Transverse colon (tissue), 4 donors: Measurements from ENCODE around the gene AHNAK2. TPM values are rescaled to one million over a fixed set of nuclear protein-coding genes. Genes with fewer than 3 reads are reported as not detected.

Experiments
- DNase-seq: peaks from one replicate; pipeline ENCODE4 v3.0.0-alpha.2; 2019
- H3K27ac ChIP-seq, 4 donors: fragments of 200-600 bp; sonication (generic); 2 replicates each; pipeline ENCODE4 v1.5.1; 2016 to 2018; ENCODE audit warnings: inconsistent platforms in 4 of 4
- H3K27me3 ChIP-seq: fragments of 200-600 bp; sonication (generic); 2 replicates; pipeline ENCODE4 v1.5.1; 2017; ENCODE audit warnings: inconsistent platforms
- H3K36me3 ChIP-seq, 4 donors: fragments of 200-600 bp; sonication (generic); 2 replicates each; pipeline ENCODE4 v1.5.1; 2017 to 2019; ENCODE audit warnings: inconsistent platforms in 4 of 4
- H3K4me1 ChIP-seq, 4 donors: fragments of 200-600 bp; sonication (generic); 2 replicates each; pipeline ENCODE4 v1.5.1; 2017 to 2020; ENCODE audit warnings: inconsistent platforms in 4 of 4
- H3K4me3 ChIP-seq, 4 donors: fragments of 200-600 bp; sonication (generic); 1 replicate in 1 of 4; 2 replicates in 3 of 4; pipeline versions ENCODE4 v1.5.1 to v1.6.1; 2017 to 2019; ENCODE audit warnings: inconsistent platforms in 4 of 4
- H3K9me3 ChIP-seq, 2 donors: fragments of 200-600 bp; sonication (generic); 2 replicates each; pipeline ENCODE4 v1.5.1; 2017 to 2019; ENCODE audit warnings: inconsistent platforms in 2 of 2
- EP300 ChIP-seq: sonication (generic); formaldehyde crosslinking; IDR thresholded peaks from one replicate; pipeline ENCODE4 v1.6.1; 2017; ENCODE audit warnings: antibody characterized with exemption, low read depth
- POLR2A ChIP-seq: fragments of 450-650 bp; IDR thresholded peaks from one replicate; pipeline ENCODE4 v1.6.1; 2016; ENCODE audit warnings: antibody characterized with exemption, mild to moderate bottlenecking, moderate library complexity
- POLR2AphosphoS5 ChIP-seq, 3 donors: sonication (generic); formaldehyde crosslinking; IDR thresholded peaks; one replicate each; pipeline ENCODE4 v1.6.1; 2016; ENCODE audit warnings: antibody characterized with exemption in 3 of 3
- whole genome bisulfite sequencing, 2 donors: methylation state at CpG; one replicate each; pipeline ENCODE4 v1.1.5; 2018; ENCODE audit warnings: low coverage in 1 of 2; 5-methylcytosine and 5-hydroxymethylcytosine counted together
- in situ Hi-C, 4 donors: fragments of 200-750 bp; cut with MboI; loops; one replicate each; pipeline versions ENCODE4 v1.15.0 to v1.15.1; 2017; ENCODE audit warnings: low sequenced_read_pairs in 3 of 4, low pct_ligation_motif_present in 1 of 4, low pct_unique_long_range_greater_than_20kb in 1 of 4
- intact Hi-C: fragments of 100-400 bp; cut with DNase I; formaldehyde crosslinking; loops from one replicate; pipeline ENCODE4 v1.15.1; 2023; ENCODE audit warnings: low total_unique reads
- total RNA-seq, 4 donors: library from RNA; depleted of rRNA; stranded (reverse); fragments of >200 nt; gene quantifications; one replicate each; pipeline ENCODE4 v1.1.0, GENCODE V29; 2016
- TF ChIP-seq, protein P1 (sequence below), 5 experiments: fragments of 200-600 bp in 3 of 5; fragments of 450-650 bp in 2 of 5; sonication (generic) in 3 of 5; IDR thresholded peaks; 1 replicate in 2 of 5; 2 replicates in 3 of 5; pipeline ENCODE4 v1.5.1; 2016 to 2017; ENCODE audit warnings: antibody characterized with exemption in 5 of 5, inconsistent platforms in 3 of 5, mild to moderate bottlenecking in 2 of 5, moderate library complexity in 1 of 5

Gene AHNAK2
- total RNA-seq, 4 donors from 2014 or later: 19.4 to 75.2 (median 28.5) TPM

DNA sequence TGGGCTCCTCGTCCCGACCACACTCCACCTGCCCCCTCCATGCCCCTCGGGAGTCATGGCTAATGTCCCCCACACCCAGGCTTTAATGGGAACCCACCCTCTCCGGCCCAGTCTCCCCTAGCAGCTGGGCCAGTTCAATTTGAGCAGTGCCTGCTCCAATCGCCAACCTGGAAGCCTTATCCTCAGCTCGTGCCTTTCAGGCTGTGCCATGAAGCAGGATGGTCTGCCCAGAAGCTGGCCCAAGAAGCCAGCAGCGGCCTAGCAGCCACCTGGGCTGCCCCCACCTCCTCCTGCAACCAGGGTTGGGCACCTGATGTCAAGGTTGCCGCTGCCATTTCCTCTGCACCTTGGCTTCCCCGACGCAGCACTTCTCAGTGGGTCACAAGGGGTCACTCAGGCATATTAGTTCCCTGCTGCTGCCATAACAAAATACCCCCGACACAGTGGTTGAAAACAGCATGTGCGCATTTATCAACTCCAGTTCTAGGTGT is 5.1 kb upstream of the AHNAK2 start:
- Histone ChIP-seq H3K4me3 (no peak overlapping the region), H3K27ac (no peak overlapping the region), H3K9me3 (no peaks in the 10 kb centered on the region), H3K27me3 (peaks cover 11% of the 10 kb centered on the region), H3K4me1 (peaks cover 11 to 24% (median 18%) of the 10 kb centered on the region in 4 donors), H3K36me3 (no peaks in the 10 kb centered on the region)
- WGBS, 2 donors: 86% methylated on average over 12 of the region's 12 CpGs; no CpG with 5 or more reads in 1 of the 2 donors
- no peak for TF ChIP-seq EP300
- TF ChIP-seq POLR2A: no peak
- TF ChIP-seq POLR2AphosphoS5 (IDR thresholded peaks at IDR 0.05): no peak
- TF ChIP-seq, protein P1, sequence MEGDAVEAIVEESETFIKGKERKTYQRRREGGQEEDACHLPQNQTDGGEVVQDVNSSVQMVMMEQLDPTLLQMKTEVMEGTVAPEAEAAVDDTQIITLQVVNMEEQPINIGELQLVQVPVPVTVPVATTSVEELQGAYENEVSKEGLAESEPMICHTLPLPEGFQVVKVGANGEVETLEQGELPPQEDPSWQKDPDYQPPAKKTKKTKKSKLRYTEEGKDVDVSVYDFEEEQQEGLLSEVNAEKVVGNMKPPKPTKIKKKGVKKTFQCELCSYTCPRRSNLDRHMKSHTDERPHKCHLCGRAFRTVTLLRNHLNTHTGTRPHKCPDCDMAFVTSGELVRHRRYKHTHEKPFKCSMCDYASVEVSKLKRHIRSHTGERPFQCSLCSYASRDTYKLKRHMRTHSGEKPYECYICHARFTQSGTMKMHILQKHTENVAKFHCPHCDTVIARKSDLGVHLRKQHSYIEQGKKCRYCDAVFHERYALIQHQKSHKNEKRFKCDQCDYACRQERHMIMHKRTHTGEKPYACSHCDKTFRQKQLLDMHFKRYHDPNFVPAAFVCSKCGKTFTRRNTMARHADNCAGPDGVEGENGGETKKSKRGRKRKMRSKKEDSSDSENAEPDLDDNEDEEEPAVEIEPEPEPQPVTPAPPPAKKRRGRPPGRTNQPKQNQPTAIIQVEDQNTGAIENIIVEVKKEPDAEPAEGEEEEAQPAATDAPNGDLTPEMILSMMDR (IDR thresholded peaks at IDR 0.05): no peak
- DNase-seq: no peak
- intact Hi-C loops (no loop called here), in situ Hi-C loops (no loop called here)

DNA sequence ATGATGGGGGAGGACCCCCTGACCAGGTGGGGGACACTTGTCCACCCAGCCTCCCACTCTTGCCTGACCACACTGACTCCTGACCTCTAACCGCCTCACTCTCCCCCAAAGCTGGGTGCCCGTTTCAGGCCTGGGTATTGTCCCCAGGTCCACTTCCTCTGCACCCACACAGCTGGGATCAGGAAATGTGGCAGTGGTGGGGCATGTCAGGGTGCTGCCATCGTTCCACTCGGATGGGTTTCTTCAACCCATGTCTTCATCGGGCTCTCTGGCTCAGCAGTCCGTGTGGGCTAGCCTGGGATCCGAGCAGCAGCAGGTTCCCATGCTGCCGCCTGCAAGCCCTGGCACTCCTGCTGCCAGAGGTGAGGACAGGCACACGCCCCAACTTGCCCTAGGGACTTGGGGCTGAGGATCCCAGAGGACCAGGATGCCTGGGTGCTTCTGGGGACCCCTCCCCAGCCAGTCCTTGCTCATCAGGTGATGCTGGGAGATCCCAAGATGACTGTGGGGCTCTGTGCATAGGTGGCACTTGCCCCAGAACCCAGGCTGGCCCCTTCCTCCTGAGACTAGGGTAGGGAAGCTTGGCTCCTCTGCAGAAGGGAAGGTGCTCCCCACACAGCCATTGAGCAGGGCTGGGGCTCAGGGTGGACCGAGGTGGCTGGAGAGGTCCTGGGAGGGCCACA is 4.5 kb upstream of the AHNAK2 start:
- in situ Hi-C loops (no loop called here), intact Hi-C loops (no loop called here)
- Histone ChIP-seq H3K36me3 (no peaks in the 10 kb centered on the region), H3K9me3 (no peaks in the 10 kb centered on the region), H3K4me3 (no peak overlapping the region), H3K27ac (no peak overlapping the region), H3K4me1 (peaks cover 13 to 27% (median 22%) of the 10 kb centered on the region in 4 donors), H3K27me3 (peaks cover 14% of the 10 kb centered on the region)
- TF ChIP-seq POLR2A (no peak), POLR2AphosphoS5 (IDR thresholded peaks at IDR 0.05) (no peak), EP300 (no peak)
- TF ChIP-seq, protein P1 (IDR thresholded peaks at IDR 0.05): no peak
- no peak for DNase-seq
- 75% methylated on average over 9 of the region's 10 CpGs; no CpG with 5 or more reads in 1 of the 2 donors for WGBS, 2 donors

DNA sequence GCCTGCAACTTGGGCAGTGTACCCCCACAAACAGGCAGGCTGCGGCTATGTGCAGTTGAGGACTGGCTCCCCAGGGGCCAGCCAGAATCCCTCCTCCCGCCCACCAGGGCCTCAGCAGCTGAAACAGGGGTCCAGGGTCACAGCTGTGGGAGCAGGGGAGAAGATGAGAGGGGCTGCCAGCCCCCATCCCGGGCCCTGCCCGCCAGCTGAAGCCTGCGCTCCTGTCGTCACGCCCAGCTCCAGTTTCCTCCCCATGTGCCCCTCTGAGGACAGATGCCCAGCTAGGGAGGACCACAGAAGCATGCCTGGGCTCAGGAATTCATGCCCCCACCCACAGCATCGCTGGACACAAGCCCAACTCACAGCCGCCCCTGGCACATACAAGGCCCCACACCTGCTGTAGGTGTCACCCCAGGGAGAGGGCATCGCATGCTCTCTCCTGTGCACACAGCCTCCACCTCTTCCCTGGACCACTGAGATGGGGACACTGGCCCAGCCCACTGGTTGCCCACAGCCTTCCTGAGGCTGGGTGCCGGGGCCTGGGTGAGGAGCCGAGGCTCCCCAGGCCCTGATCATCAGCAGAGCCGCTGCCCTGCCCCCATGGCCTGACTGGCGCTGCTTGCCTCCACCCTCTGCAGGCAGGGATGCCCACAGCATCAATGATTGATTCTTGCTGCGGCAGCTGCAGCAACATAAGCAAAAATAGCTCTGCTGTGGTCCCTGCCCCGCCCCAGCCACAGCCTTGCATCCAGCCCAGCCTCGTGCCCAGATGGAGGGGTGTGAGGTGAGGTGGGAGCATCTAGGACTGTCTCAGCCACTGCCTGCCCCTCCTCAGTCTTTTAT is 3.7 kb upstream of the AHNAK2 start:
- H3K4me3 ChIP-seq: no peak overlapping the region
- in situ Hi-C loops (no loop called here), intact Hi-C loops (no loop called here)
- H3K27ac ChIP-seq: no peak overlapping the region
- no peaks in the 10 kb centered on the region for H3K36me3 ChIP-seq
- peaks cover 22% of the 10 kb centered on the region for H3K27me3 ChIP-seq
- 76% methylated on average over 16 of the region's 17 CpGs; no CpG with 5 or more reads in 1 of the 2 donors for WGBS, 2 donors
- peaks cover 21 to 31% (median 28%) of the 10 kb centered on the region in 4 donors for H3K4me1 ChIP-seq
- no peaks in the 10 kb centered on the region for H3K9me3 ChIP-seq
- TF ChIP-seq POLR2AphosphoS5 (IDR thresholded peaks at IDR 0.05) (no peak), POLR2A (no peak), EP300 (no peak)
- TF ChIP-seq, protein P1 (IDR thresholded peaks at IDR 0.05): no peak
- DNase-seq: no peak
